ENCODE results near the gene THRB. TPM values are rescaled to one million over a fixed set of nuclear protein-coding genes. Genes with fewer than 3 reads are reported as not detected.

THRB gene
- total RNA-seq, 1 donor from 2014 or later: 19.7 TPM

DNA sequence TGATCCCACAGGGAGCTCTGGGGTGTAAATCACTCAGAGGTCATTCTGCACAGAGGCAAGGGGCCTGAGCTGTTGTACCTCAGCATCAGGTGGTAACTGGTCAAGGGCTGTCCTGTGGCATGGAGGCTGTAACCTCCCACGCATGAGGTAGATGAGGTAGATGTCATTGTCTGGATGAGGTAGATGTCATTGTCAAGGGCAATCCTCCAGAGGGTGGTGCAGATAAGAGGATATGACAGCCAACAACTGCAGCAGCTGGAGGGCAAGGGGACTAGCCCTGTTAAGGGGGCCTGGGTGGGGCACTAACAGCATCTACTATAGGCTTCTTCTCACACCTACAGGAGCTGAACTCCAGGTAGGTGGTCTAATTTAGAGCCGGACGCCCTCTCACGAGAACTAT is 55.6 kb downstream of the THRB start:
- Histone ChIP-seq H3K27me3 (no peaks in the 10 kb centered on the region), H3K27ac (no peak overlapping the region), H3K9me3 (no peaks in the 10 kb centered on the region), H3K4me3 (no peak overlapping the region), H3K36me3 (no peaks in the 10 kb centered on the region), H3K4me1 (no peaks in the 10 kb centered on the region)
- intact Hi-C loops (cut with DNase I): no loop called here
- DNase-seq (no peak), ATAC-seq (peak; percentile 20)
- TF ChIP-seq, protein P1, sequence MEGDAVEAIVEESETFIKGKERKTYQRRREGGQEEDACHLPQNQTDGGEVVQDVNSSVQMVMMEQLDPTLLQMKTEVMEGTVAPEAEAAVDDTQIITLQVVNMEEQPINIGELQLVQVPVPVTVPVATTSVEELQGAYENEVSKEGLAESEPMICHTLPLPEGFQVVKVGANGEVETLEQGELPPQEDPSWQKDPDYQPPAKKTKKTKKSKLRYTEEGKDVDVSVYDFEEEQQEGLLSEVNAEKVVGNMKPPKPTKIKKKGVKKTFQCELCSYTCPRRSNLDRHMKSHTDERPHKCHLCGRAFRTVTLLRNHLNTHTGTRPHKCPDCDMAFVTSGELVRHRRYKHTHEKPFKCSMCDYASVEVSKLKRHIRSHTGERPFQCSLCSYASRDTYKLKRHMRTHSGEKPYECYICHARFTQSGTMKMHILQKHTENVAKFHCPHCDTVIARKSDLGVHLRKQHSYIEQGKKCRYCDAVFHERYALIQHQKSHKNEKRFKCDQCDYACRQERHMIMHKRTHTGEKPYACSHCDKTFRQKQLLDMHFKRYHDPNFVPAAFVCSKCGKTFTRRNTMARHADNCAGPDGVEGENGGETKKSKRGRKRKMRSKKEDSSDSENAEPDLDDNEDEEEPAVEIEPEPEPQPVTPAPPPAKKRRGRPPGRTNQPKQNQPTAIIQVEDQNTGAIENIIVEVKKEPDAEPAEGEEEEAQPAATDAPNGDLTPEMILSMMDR (IDR thresholded peaks at IDR 0.05): no peak

DNA sequence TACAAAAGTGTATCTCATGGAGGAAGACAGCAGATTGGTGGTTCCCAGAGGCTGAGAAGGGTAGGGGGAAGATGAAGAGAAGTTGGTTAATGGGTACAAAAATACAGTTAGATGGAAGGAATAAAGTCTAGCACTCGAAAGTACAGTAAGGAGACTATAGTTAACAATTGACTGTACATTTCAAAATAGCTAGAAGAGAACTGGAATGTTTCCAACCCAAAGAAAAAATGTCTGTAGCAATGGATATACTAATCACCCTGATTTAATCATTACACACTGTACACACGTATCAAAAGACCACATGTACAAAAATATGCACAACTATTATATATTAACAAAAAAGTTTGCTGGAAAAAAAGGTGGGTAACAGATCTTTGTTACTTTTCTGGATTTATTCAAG is 57.3 kb downstream of the THRB start:
- Histone ChIP-seq H3K9me3 (no peaks in the 10 kb centered on the region), H3K4me3 (no peak overlapping the region), H3K27ac (no peak overlapping the region), H3K4me1 (no peaks in the 10 kb centered on the region), H3K27me3 (no peaks in the 10 kb centered on the region), H3K36me3 (no peaks in the 10 kb centered on the region)
- ATAC-seq (no peak), DNase-seq (no peak)
- intact Hi-C loops (cut with DNase I): no loop called here
- TF ChIP-seq, protein P1 (IDR thresholded peaks at IDR 0.05): no peak

DNA sequence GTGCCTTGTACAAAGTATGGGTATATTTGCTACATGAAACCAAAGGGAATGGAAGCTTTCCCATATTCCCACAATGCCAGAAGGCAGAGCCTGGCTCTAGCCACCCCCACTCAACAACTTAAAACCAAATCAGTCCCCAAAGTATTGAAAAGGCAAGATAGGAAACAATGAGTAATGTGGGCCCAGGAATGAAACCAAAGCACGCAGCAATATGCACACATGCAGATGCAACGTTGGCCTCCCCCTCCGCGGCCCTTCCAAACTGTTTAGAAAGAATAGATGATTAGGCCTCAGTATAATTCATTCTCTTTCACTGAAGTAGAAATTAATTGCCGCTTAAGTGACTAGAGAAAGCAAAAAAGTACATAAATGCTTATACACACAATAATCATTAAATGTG is 59.1 kb downstream of the THRB start:
- H3K27ac ChIP-seq: no peak overlapping the region
- no peak for ATAC-seq
- DNase-seq: no peak
- H3K36me3 ChIP-seq: no peaks in the 10 kb centered on the region
- intact Hi-C loops (cut with DNase I): no loop called here
- H3K4me1 ChIP-seq: no peaks in the 10 kb centered on the region
- no peaks in the 10 kb centered on the region for H3K27me3 ChIP-seq
- H3K9me3 ChIP-seq: no peaks in the 10 kb centered on the region
- TF ChIP-seq, protein P1 (IDR thresholded peaks at IDR 0.05): no peak
- no peak overlapping the region for H3K4me3 ChIP-seq

GRCh38 chr3:24434651-24435050 is 60.0 kb downstream of the THRB start:
- no peaks in the 10 kb centered on the region for H3K36me3 ChIP-seq
- no peaks in the 10 kb centered on the region for H3K9me3 ChIP-seq
- no peak for ATAC-seq
- no peak overlapping the region for H3K27ac ChIP-seq
- DNase-seq: no peak
- TF ChIP-seq, protein P1 (IDR thresholded peaks at IDR 0.05): no peak
- no peak overlapping the region for H3K4me3 ChIP-seq
- intact Hi-C loops (cut with DNase I): no loop called here
- H3K4me1 ChIP-seq: no peaks in the 10 kb centered on the region
- H3K27me3 ChIP-seq: no peaks in the 10 kb centered on the region

DNA sequence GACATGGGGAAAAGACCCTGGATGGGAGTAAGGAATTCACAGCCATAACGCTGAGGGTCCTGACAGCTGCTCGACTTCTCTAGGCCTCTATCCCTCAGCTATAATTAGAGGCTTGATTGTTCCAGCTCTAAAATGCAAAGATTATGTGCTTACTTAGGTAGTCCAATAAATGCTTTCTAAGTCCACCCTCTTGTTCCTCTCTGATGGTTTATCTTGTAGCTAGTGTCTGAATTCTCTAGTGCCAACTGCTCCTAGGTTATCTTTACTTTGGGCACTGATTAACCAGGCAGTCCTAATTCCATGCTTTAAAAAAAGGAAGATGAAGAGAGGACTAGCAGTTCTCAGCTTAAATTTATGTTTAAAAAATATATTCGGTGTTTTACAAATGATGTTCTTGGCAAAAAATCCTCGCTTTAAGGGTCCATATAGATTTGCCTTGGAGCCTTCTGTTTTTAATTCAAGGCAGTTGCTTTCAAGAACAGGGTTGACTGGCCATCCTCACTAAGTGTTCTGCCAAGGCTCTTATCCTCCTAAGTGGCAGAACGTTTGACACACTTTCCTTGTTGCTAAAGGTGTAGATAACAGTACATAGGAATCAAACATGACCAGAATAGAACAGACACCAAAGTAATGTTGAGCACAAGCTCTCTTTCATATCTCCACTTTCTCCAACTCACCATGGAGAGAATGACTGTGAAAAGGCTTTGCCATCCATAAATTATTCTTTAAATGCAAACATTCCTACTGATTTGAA is 60.6 kb downstream of the THRB start:
- Histone ChIP-seq H3K27ac (no peak overlapping the region), H3K9me3 (no peaks in the 10 kb centered on the region), H3K36me3 (no peaks in the 10 kb centered on the region), H3K27me3 (no peaks in the 10 kb centered on the region), H3K4me1 (no peaks in the 10 kb centered on the region), H3K4me3 (no peak overlapping the region)
- intact Hi-C loops (cut with DNase I): no loop called here
- ATAC-seq (no peak), DNase-seq (no peak)
- TF ChIP-seq, protein P1 (IDR thresholded peaks at IDR 0.05): no peak

GRCh38 chr3:24432989-24433388 is 61.7 kb downstream of the THRB start:
- Histone ChIP-seq H3K36me3 (no peaks in the 10 kb centered on the region), H3K27me3 (no peaks in the 10 kb centered on the region), H3K9me3 (no peaks in the 10 kb centered on the region), H3K4me1 (no peaks in the 10 kb centered on the region), H3K4me3 (no peak overlapping the region), H3K27ac (no peak overlapping the region)
- no peak for DNase-seq
- intact Hi-C loops (cut with DNase I): no loop called here
- ATAC-seq: no peak
- TF ChIP-seq, protein P1 (IDR thresholded peaks at IDR 0.05): no peak
